Astrocyte (in vitro differentiated cells and primary cell): ENCODE data around the gene USP13. TPM values are rescaled to one million over a fixed set of nuclear protein-coding genes. Genes with fewer than 3 reads are reported as not detected.
A peak's percentile ranks its signal among the peaks of the same experiment; 100 is the strongest.

ENCODE experiments used
- DNase-seq: peaks from one replicate; pipeline ENCODE4 v3.0.0-alpha.2; 2010; ENCODE audit warnings: low read depth
- FAIRE-seq: peaks from 2 replicates; lab custom pipeline; 2011; peaks lifted over from hg19 to GRCh38; lab: Jason Lieb, UNC
- H2AFZ ChIP-seq: 2 replicates; pipeline ENCODE4 v1.6.0; 2012; ENCODE audit warnings: low read depth, low read length, inconsistent platforms
- H3K27ac ChIP-seq: 2 replicates; pipeline ENCODE4 v1.5.1; 2011; ENCODE audit warnings: low read depth, low read length, inconsistent platforms
- H3K27me3 ChIP-seq: 2 replicates; pipeline ENCODE4 v1.6.0; 2011; ENCODE audit warnings: low read length, inconsistent platforms; ENCODE audit not compliant: insufficient read depth
- H3K36me3 ChIP-seq: 2 replicates; pipeline ENCODE4 v1.5.1; 2011; ENCODE audit warnings: low read length, inconsistent platforms; ENCODE audit not compliant: insufficient read depth
- H3K4me1 ChIP-seq: 2 replicates; pipeline ENCODE4 v1.5.1; 2011; ENCODE audit warnings: low read length, inconsistent platforms; ENCODE audit not compliant: insufficient read depth
- H3K4me2 ChIP-seq: 2 replicates; pipeline ENCODE4 v1.6.0; 2012; ENCODE audit warnings: low read length, inconsistent platforms
- H3K4me3 ChIP-seq: 2 replicates; pipeline ENCODE4 v1.5.1; 2011; ENCODE audit warnings: low read depth, mild to moderate bottlenecking, low read length, inconsistent platforms; ENCODE audit not compliant: insufficient read depth
- H3K79me2 ChIP-seq: 2 replicates; pipeline ENCODE4 v1.6.0; 2012; ENCODE audit warnings: mild to moderate bottlenecking, low read length, inconsistent platforms; ENCODE audit not compliant: insufficient read depth
- H3K9ac ChIP-seq: 2 replicates; pipeline ENCODE4 v1.6.0; 2012; ENCODE audit warnings: mild to moderate bottlenecking, low read length, inconsistent platforms
- H3K9me3 ChIP-seq: 2 replicates; pipeline ENCODE4 v1.5.1; 2012; ENCODE audit warnings: low read depth, mild to moderate bottlenecking, low read length, inconsistent platforms; ENCODE audit not compliant: insufficient read depth
- H4K20me1 ChIP-seq: 2 replicates; pipeline ENCODE4 v1.6.0; 2012; ENCODE audit warnings: low read length, inconsistent platforms; ENCODE audit not compliant: insufficient read depth
- H3K27ac Mint-ChIP-seq: one replicate; pipeline ENCODE4 v1.8.0; 2021; ENCODE audit warnings: mild to moderate bottlenecking, mixed read lengths; ENCODE audit not compliant: unreplicated experiment
- H3K27me3 Mint-ChIP-seq: one replicate; pipeline ENCODE4 v1.8.0; 2021; ENCODE audit warnings: low read depth, mixed read lengths; ENCODE audit not compliant: unreplicated experiment
- H3K36me3 Mint-ChIP-seq: one replicate; pipeline ENCODE4 v1.8.0; 2021; ENCODE audit warnings: low read depth, mixed read lengths; ENCODE audit not compliant: unreplicated experiment
- H3K4me1 Mint-ChIP-seq: one replicate; pipeline ENCODE4 v1.8.0; 2021; ENCODE audit warnings: low read depth, mixed read lengths; ENCODE audit not compliant: unreplicated experiment
- H3K4me3 Mint-ChIP-seq: one replicate; pipeline ENCODE4 v1.8.0; 2021; ENCODE audit warnings: mild to moderate bottlenecking, moderate library complexity, mixed read lengths; ENCODE audit not compliant: unreplicated experiment
- H3K9me3 Mint-ChIP-seq: one replicate; pipeline ENCODE4 v1.8.0; 2021; ENCODE audit warnings: mild to moderate bottlenecking, mixed read lengths; ENCODE audit not compliant: unreplicated experiment
- EZH2 ChIP-seq: IDR thresholded peaks from 2 replicates; pipeline ENCODE4 v1.6.1; 2012; ENCODE audit warnings: mild to moderate bottlenecking, low read length, inconsistent platforms; ENCODE audit not compliant: insufficient read depth
- total RNA-seq: library from RNA; stranded (reverse); gene quantifications from 2 replicates; pipeline ENCODE4 v1.2.1, GENCODE V29; 2021
- TF ChIP-seq, protein P1 (sequence below): IDR thresholded peaks from 2 replicates; pipeline ENCODE4 v1.5.1; 2011; ENCODE audit warnings: low read depth, mild to moderate bottlenecking, inconsistent platforms, low read length, moderate library complexity; ENCODE audit not compliant: insufficient read depth

USP13 gene
- total RNA-seq, 1 donor from 2014 or later: 7.4 TPM

DNA sequence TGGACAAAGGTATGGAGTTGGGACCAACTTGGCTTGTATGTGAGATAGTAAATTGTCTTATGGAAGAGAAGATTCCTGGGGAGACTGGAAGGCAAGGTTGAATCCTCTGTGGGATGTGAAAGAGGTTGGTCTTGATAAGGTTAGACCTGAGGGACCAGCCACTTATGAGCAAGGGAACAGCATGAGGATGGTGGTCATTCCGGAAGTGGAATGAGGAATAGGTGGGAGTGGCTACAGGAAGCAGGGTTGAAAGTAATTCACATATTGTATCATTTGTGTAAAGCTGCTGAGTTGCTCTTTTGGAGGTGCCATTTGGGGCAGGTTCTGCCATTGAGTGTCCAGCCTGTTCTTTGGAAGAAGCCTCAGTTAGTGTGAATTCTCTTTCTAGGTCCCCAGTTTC is 13.2 kb downstream of the USP13 start:
- H3K27ac Mint-ChIP-seq: no peak overlapping the region
- Histone ChIP-seq H3K9me3 (no peaks in the 10 kb centered on the region), H4K20me1 (peaks cover 79% of the 10 kb centered on the region), H3K27ac (no peak overlapping the region), H3K79me2 (peaks cover 96% of the 10 kb centered on the region), H3K4me2 (peak overlapping the region; percentile 37), H3K36me3 (no peaks in the 10 kb centered on the region), H3K4me3 (no peak overlapping the region), H2AFZ (no peak overlapping the region), H3K4me1 (peaks cover 3% of the 10 kb centered on the region), H3K9ac (no peak overlapping the region), H3K27me3 (no peaks in the 10 kb centered on the region)
- H3K9me3 Mint-ChIP-seq: no peaks in the 10 kb centered on the region
- no peaks in the 10 kb centered on the region for H3K27me3 Mint-ChIP-seq
- no peak overlapping the region for H3K4me3 Mint-ChIP-seq
- H3K36me3 Mint-ChIP-seq: no peaks in the 10 kb centered on the region
- DNase-seq: no peak
- H3K4me1 Mint-ChIP-seq: peaks cover 11% of the 10 kb centered on the region
- no peak for FAIRE-seq
- TF ChIP-seq, protein P1, sequence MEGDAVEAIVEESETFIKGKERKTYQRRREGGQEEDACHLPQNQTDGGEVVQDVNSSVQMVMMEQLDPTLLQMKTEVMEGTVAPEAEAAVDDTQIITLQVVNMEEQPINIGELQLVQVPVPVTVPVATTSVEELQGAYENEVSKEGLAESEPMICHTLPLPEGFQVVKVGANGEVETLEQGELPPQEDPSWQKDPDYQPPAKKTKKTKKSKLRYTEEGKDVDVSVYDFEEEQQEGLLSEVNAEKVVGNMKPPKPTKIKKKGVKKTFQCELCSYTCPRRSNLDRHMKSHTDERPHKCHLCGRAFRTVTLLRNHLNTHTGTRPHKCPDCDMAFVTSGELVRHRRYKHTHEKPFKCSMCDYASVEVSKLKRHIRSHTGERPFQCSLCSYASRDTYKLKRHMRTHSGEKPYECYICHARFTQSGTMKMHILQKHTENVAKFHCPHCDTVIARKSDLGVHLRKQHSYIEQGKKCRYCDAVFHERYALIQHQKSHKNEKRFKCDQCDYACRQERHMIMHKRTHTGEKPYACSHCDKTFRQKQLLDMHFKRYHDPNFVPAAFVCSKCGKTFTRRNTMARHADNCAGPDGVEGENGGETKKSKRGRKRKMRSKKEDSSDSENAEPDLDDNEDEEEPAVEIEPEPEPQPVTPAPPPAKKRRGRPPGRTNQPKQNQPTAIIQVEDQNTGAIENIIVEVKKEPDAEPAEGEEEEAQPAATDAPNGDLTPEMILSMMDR: no peak
- no peak for TF ChIP-seq EZH2

DNA sequence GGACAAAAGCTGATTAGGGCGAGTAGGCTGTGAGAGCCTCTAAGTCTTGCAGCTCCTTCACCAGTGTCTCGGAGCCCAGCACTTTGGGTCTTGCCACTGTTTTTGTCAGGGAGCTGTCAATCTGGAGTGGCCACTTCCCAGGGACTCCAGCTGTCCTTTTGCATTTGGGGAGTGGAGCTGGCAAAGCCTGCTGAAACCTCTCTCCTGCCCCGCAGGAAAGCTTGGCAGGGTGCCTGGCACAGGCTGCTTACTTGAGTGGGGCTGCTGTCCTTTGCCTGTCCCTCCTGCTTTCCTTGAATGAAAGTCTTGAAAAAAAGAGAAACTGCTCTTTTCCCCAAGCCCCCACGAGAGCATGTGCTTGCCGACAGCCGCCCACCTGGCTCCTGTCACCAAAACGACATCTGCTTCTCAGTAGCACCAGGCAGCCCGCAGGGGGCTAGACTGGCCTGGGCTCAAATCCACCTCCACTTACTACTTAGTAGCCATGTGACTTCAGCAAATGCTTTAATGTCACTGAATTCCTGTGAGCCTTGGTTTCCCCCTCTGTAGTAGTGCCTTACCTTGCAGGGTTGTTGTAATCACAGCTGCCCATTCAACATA is 13.7 kb downstream of the USP13 start:
- no peaks in the 10 kb centered on the region for H3K27me3 ChIP-seq
- peaks cover 96% of the 10 kb centered on the region for H3K79me2 ChIP-seq
- DNase-seq (peak; percentile 20), FAIRE-seq (no peak)
- H3K27ac ChIP-seq: no peak overlapping the region
- H3K36me3 ChIP-seq: no peaks in the 10 kb centered on the region
- H3K4me2 ChIP-seq: peak overlapping the region; percentile 37
- Mint-ChIP-seq H3K9me3 (no peaks in the 10 kb centered on the region), H3K27ac (no peak overlapping the region), H3K4me3 (no peak overlapping the region), H3K36me3 (no peaks in the 10 kb centered on the region), H3K4me1 (peaks cover 8% of the 10 kb centered on the region), H3K27me3 (no peaks in the 10 kb centered on the region)
- H4K20me1 ChIP-seq: peaks cover 75% of the 10 kb centered on the region
- TF ChIP-seq EZH2: no peak
- TF ChIP-seq, protein P1: no peak
- no peak overlapping the region for H2AFZ ChIP-seq
- H3K4me3 ChIP-seq: no peak overlapping the region
- peaks cover 3% of the 10 kb centered on the region for H3K4me1 ChIP-seq
- H3K9ac ChIP-seq: no peak overlapping the region
- no peaks in the 10 kb centered on the region for H3K9me3 ChIP-seq

DNA sequence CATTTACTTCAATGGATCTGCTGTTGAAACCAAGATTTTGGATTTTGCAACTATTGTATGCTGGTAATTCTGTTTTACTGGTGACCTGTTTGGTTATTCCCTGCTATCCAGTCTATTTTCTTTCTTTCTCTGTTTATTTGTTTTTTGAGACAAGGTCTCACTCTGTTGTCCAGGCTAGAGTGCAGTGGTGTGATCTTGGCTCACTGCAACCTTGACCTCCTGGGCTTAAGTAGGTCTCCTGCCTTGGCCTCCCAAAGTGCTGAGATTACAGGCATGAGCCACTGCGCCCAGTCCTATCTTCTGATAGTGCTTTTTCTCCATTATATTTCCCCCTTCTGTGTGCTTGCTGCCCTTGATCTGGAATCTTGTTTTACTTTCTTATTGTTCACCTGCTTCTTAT is 15.6 kb downstream of the USP13 start:
- no peak overlapping the region for H3K27ac Mint-ChIP-seq

More for the DNA sequence above, 15.6 kb downstream of the USP13 start:
- Histone ChIP-seq H3K4me2 (no peak overlapping the region), H2AFZ (no peak overlapping the region), H3K9me3 (no peaks in the 10 kb centered on the region), H3K27ac (no peak overlapping the region), H3K79me2 (peaks cover 96% of the 10 kb centered on the region), H3K4me3 (no peak overlapping the region), H3K27me3 (no peaks in the 10 kb centered on the region), H3K4me1 (peaks cover 3% of the 10 kb centered on the region), H4K20me1 (peaks cover 71% of the 10 kb centered on the region), H3K9ac (no peak overlapping the region), H3K36me3 (no peaks in the 10 kb centered on the region)
- no peaks in the 10 kb centered on the region for H3K27me3 Mint-ChIP-seq
- DNase-seq: no peak
- H3K9me3 Mint-ChIP-seq: no peaks in the 10 kb centered on the region
- TF ChIP-seq, protein P1: no peak
- no peak for TF ChIP-seq EZH2
- no peak for FAIRE-seq
- H3K4me3 Mint-ChIP-seq: no peak overlapping the region
- H3K4me1 Mint-ChIP-seq: peaks cover under 1% of the 10 kb centered on the region
- H3K36me3 Mint-ChIP-seq: no peaks in the 10 kb centered on the region
